ENCODE results near the gene IFT80. TPM values are rescaled to one million over a fixed set of nuclear protein-coding genes. Genes with fewer than 3 reads are reported as not detected.

The IFT80 gene
- total RNA-seq, 1 experiment from 2014 or later: 20.2 TPM

GRCh38 chr3:160392798-160393197 lies 6.2 kb downstream of the IFT80 start:
- H3K36me3 ChIP-seq (ENCODE audit: insufficient read depth, low read length, poor library complexity, severe bottlenecking): no peaks in the 10 kb centered on the region
- intact Hi-C loops (cut with micrococcal nuclease; ENCODE audit: unreplicated experiment): no loop called here
- no peak overlapping the region for H3K27ac ChIP-seq (ENCODE audit: low read depth, low read length, poor library complexity, severe bottlenecking)
- POLR2A ChIA-PET (ENCODE audit: low non-redundant PET): no interaction called here
- CTCF ChIA-PET: no interaction called here
- no peak overlapping the region for H3K4me3 ChIP-seq (ENCODE audit: low read depth, low read length, poor library complexity, severe bottlenecking)
- H3K4me1 ChIP-seq (ENCODE audit: insufficient read depth, low read length, poor library complexity, severe bottlenecking): peaks cover 13% of the 10 kb centered on the region
- DNase-seq (ENCODE audit: low spot score): no peak
- H3K9me3 ChIP-seq (ENCODE audit: low read depth, low read length, poor library complexity, severe bottlenecking): no peaks in the 10 kb centered on the region
- TF ChIP-seq CTCF (conservative IDR thresholded peaks at IDR 0.05; ENCODE audit: low read depth, low read length) (no peak), EZH2 (IDR thresholded peaks at IDR 0.05; ENCODE audit: borderline replicate concordance, low read depth, low read length, poor library complexity, severe bottlenecking) (no peak)
- BruUV-seq (replicated peaks): no TSS peak
- no peaks in the 10 kb centered on the region for H3K27me3 ChIP-seq (replicated peaks; ENCODE audit: insufficient read depth, low read depth, low read length, poor library complexity)

DNA sequence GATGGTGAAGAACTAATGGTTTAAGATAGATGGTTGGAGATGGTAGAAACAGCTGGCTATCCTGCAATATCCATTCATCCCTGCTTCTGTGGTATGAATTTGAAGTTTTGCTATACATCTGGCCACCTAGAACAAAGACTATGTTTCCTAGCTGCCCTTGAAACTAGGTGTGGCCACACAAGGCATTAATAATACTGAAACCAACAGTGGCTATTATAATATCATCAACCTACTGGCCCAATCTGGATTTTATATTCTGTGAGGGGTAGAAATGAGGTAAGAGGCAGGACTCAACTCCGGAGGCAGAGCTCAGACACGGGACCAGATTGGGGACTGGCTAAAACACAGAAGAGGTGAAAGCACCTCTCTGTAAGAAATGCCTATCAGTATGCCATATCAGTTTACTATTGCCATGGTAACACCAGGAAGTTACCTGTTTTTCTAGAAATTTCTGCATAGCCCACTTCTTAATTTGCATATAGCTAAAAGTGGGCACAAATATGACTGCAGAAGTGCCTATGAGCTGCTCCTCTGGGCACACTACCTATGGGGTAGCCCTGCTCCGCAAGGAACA lies 8.4 kb downstream of the IFT80 start:
- no peak overlapping the region for H3K4me3 ChIP-seq (ENCODE audit: low read depth, low read length, poor library complexity, severe bottlenecking)
- intact Hi-C loops (cut with micrococcal nuclease; ENCODE audit: unreplicated experiment): no loop called here
- TF ChIP-seq CTCF (conservative IDR thresholded peaks at IDR 0.05; ENCODE audit: low read depth, low read length) (no peak), EZH2 (IDR thresholded peaks at IDR 0.05; ENCODE audit: borderline replicate concordance, low read depth, low read length, poor library complexity, severe bottlenecking) (no peak)
- POLR2A ChIA-PET (ENCODE audit: low non-redundant PET): no interaction called here
- no peaks in the 10 kb centered on the region for H3K36me3 ChIP-seq (ENCODE audit: insufficient read depth, low read length, poor library complexity, severe bottlenecking)
- peaks cover 9% of the 10 kb centered on the region for H3K4me1 ChIP-seq (ENCODE audit: insufficient read depth, low read length, poor library complexity, severe bottlenecking)
- DNase-seq (ENCODE audit: low spot score): no peak
- BruUV-seq (replicated peaks): no TSS peak
- CTCF ChIA-PET: no interaction called here
- no peak overlapping the region for H3K27ac ChIP-seq (ENCODE audit: low read depth, low read length, poor library complexity, severe bottlenecking)
- no peaks in the 10 kb centered on the region for H3K9me3 ChIP-seq (ENCODE audit: low read depth, low read length, poor library complexity, severe bottlenecking)
- no peaks in the 10 kb centered on the region for H3K27me3 ChIP-seq (replicated peaks; ENCODE audit: insufficient read depth, low read depth, low read length, poor library complexity)

DNA sequence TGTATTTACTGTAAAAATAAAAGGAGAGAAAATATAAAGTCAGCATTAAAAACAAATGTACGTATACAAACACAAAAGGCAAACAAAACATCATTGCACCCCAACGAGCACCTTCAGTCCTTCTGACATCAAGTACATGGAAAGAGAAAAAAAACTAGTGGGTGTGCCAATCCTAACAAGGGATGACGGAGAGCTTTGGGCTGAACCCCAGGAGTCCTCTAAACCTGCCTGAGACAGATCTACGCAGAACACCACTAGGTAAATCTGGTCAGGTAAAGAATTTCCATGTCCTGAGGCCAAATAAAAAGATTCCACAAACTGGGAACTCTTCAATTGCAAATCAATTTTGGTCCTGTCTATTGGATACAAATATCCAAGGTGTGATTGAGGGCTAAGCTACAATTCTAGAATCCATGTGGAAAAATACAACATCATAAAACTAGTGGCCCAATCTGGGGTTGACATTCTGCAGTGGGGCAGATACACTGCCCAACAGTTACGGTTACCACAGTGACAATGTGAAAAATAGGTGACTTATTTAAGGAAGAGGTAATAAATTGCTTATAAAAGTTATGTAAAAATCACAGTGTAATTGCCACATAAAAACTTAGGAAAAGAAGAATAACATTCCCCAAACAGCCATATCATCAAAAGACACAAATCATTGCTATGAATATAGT lies 14.2 kb downstream of the IFT80 start:
- ChIA-PET CTCF (no interaction called here), POLR2A (ENCODE audit: low non-redundant PET) (no interaction called here)
- no peak for DNase-seq (ENCODE audit: low spot score)
- Histone ChIP-seq H3K4me3 (ENCODE audit: low read depth, low read length, poor library complexity, severe bottlenecking) (no peak overlapping the region), H3K36me3 (ENCODE audit: insufficient read depth, low read length, poor library complexity, severe bottlenecking) (no peaks in the 10 kb centered on the region), H3K27me3 (replicated peaks; ENCODE audit: insufficient read depth, low read depth, low read length, poor library complexity) (no peaks in the 10 kb centered on the region), H3K4me1 (ENCODE audit: insufficient read depth, low read length, poor library complexity, severe bottlenecking) (no peaks in the 10 kb centered on the region), H3K9me3 (ENCODE audit: low read depth, low read length, poor library complexity, severe bottlenecking) (no peaks in the 10 kb centered on the region), H3K27ac (ENCODE audit: low read depth, low read length, poor library complexity, severe bottlenecking) (no peak overlapping the region)
- TF ChIP-seq CTCF (conservative IDR thresholded peaks at IDR 0.05; ENCODE audit: low read depth, low read length): no peak
- no peak for TF ChIP-seq EZH2 (IDR thresholded peaks at IDR 0.05; ENCODE audit: borderline replicate concordance, low read depth, low read length, poor library complexity, severe bottlenecking)
- BruUV-seq (replicated peaks): no TSS peak
- intact Hi-C loops (cut with micrococcal nuclease; ENCODE audit: unreplicated experiment): no loop called here

Data from A673 (cell line).